ENCODE measurements around the gene FOCAD. TPM values are rescaled to one million over a fixed set of nuclear protein-coding genes. Genes with fewer than 3 reads are reported as not detected.

FOCAD gene
- total RNA-seq, 1 donor from 2014 or later = 57.2 TPM

- Mint-ChIP-seq H3K9me3 (ENCODE audit: unreplicated experiment) (no peaks in the 10 kb centered on the region), H3K27ac (ENCODE audit: unreplicated experiment) (no peak overlapping the region), H3K4me1 (ENCODE audit: unreplicated experiment) (no peaks in the 10 kb centered on the region), H3K27me3 (ENCODE audit: unreplicated experiment) (no peaks in the 10 kb centered on the region), H3K36me3 (ENCODE audit: low read depth, unreplicated experiment) (peaks cover 9% of the 10 kb centered on the region), H3K4me3 (ENCODE audit: unreplicated experiment) (no peak overlapping the region)
- no peak for DNase-seq (ENCODE audit: low spot score)
- no peak for TF ChIP-seq CTCF (IDR thresholded peaks at IDR 0.05; ENCODE audit: unreplicated experiment)
These were observed 56.2 kb downstream of the FOCAD start for GRCh38 chr9:20740304-20740703.

DNA sequence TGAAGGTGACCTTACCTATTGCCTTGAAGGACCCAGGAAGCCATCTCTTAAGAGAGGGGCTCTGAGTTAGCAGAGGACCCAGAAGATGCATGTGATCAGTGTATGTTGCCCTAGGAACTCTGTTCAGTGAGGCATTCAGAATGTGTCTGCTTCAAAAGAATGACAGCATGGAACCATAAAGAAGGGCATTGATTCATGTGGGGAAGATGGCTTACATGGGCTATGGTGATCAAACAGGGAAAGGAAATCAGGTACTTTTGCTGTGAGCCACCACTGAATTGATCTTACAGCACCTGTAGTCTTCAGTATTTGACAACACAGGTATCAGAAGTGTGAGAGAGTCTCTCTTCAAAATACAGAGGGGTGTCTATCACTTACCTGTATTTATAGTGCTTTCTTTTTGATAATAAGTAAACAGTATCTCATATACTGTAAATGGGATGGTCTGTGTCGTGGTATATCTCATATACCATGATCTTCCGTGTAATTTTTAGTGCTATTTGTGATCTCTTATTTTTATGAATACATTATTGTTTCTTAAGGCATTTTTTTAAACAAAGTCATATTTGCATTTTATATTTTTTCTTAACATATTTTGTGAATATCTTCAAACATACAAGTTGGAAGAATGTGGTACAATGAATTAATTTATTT is 57.0 kb downstream of the FOCAD start:
- no peak for DNase-seq (ENCODE audit: low spot score)
- no peak for TF ChIP-seq CTCF (IDR thresholded peaks at IDR 0.05; ENCODE audit: unreplicated experiment)
- Mint-ChIP-seq H3K36me3 (ENCODE audit: low read depth, unreplicated experiment) (peaks cover 9% of the 10 kb centered on the region), H3K27ac (ENCODE audit: unreplicated experiment) (no peak overlapping the region), H3K4me1 (ENCODE audit: unreplicated experiment) (no peaks in the 10 kb centered on the region), H3K9me3 (ENCODE audit: unreplicated experiment) (no peaks in the 10 kb centered on the region), H3K4me3 (ENCODE audit: unreplicated experiment) (no peak overlapping the region), H3K27me3 (ENCODE audit: unreplicated experiment) (no peaks in the 10 kb centered on the region)

GRCh38 chr9:20742833-20743232 is 58.8 kb downstream of the FOCAD start:
- no peak for TF ChIP-seq CTCF (IDR thresholded peaks at IDR 0.05; ENCODE audit: unreplicated experiment)
- DNase-seq (ENCODE audit: low spot score) = no peak
- Mint-ChIP-seq H3K36me3 (ENCODE audit: low read depth, unreplicated experiment) (peaks cover 5% of the 10 kb centered on the region), H3K4me3 (ENCODE audit: unreplicated experiment) (no peak overlapping the region), H3K27ac (ENCODE audit: unreplicated experiment) (no peak overlapping the region), H3K9me3 (ENCODE audit: unreplicated experiment) (no peaks in the 10 kb centered on the region), H3K27me3 (ENCODE audit: unreplicated experiment) (no peaks in the 10 kb centered on the region), H3K4me1 (ENCODE audit: unreplicated experiment) (no peaks in the 10 kb centered on the region)

- Mint-ChIP-seq H3K4me3 (ENCODE audit: unreplicated experiment) (no peak overlapping the region), H3K9me3 (ENCODE audit: unreplicated experiment) (no peaks in the 10 kb centered on the region), H3K4me1 (ENCODE audit: unreplicated experiment) (no peaks in the 10 kb centered on the region), H3K27me3 (ENCODE audit: unreplicated experiment) (no peaks in the 10 kb centered on the region), H3K36me3 (ENCODE audit: low read depth, unreplicated experiment) (peaks cover 4% of the 10 kb centered on the region), H3K27ac (ENCODE audit: unreplicated experiment) (no peak overlapping the region)
- no peak for TF ChIP-seq CTCF (IDR thresholded peaks at IDR 0.05; ENCODE audit: unreplicated experiment)
- DNase-seq (ENCODE audit: low spot score) = no peak
These were observed 60.1 kb downstream of the FOCAD start for GRCh38 chr9:20744036-20744630.

DNA sequence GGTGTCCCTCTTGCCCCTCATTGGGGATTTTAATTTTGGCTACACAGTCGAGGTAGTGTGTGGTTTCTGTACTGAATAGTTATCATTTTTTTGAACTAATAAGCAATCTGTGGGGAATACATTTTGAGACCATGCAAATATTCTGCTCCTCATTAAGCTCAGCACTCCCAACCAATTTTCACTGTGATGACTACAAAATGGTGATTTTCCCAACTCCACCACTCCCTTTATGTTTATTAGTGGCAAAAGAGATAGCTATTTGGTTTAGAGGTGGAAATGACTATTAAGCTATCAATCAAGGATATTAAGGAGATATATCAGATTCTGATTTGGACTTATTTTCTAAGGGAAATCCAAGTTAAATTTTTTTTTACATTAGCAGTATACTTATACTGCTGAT is 62.9 kb downstream of the FOCAD start:
- DNase-seq (ENCODE audit: low spot score) = no peak
- no peaks in the 10 kb centered on the region for H3K4me1 Mint-ChIP-seq (ENCODE audit: unreplicated experiment)
- no peak overlapping the region for H3K4me3 Mint-ChIP-seq (ENCODE audit: unreplicated experiment)
- peaks cover 3% of the 10 kb centered on the region for H3K36me3 Mint-ChIP-seq (ENCODE audit: low read depth, unreplicated experiment)
- H3K9me3 Mint-ChIP-seq (ENCODE audit: unreplicated experiment) = no peaks in the 10 kb centered on the region
- no peaks in the 10 kb centered on the region for H3K27me3 Mint-ChIP-seq (ENCODE audit: unreplicated experiment)
- H3K27ac Mint-ChIP-seq (ENCODE audit: unreplicated experiment) = no peak overlapping the region
- no peak for TF ChIP-seq CTCF (IDR thresholded peaks at IDR 0.05; ENCODE audit: unreplicated experiment)

Data from endothelial cell (in vitro differentiated cells).